HepG2 (cell line): ENCODE data around the gene GABRR2. TPM values are rescaled to one million over a fixed set of nuclear protein-coding genes. Genes with fewer than 3 reads are reported as not detected.
A peak's percentile ranks its signal among the peaks of the same experiment; 100 is the strongest.

ENCODE experiments used
- ATAC-seq: fragments of 200-7000 bp; cut with Tn5 transposase; 3 replicates; pipeline ENCODE4 v1.9.1; 2020; ENCODE audit warnings: mild to moderate bottlenecking, moderate library complexity
- BruUV-seq: library from RNA; stranded (reverse); fragments of 400-500 nt; replicated peaks from 2 replicates; lab custom pipeline; 2021; lab: Mats Ljungman, UMichigan
- CTCF ChIA-PET: fragments of 300-600 bp; formaldehyde crosslinking; extraction: SDS; loops from one replicate; lab custom pipeline; 2021; ENCODE audit warnings: low total read pairs, inconsistent platforms, low intra/inter-chr PET ratio; lab: Yijun Ruan, JAX
- POLR2A ChIA-PET: fragments of 350-600 bp; sonication (Branson Sonifier 250); formaldehyde crosslinking; loops from one replicate; lab custom pipeline; 2020; ENCODE audit warnings: antibody characterized with exemption, inconsistent platforms; lab: Yijun Ruan, JAX
- DNase-seq: peaks from one replicate; pipeline ENCODE4 v3.0.0-alpha.2; 2015; ENCODE audit warnings: low spot score
- FAIRE-seq: peaks from 3 replicates; lab custom pipeline; 2011; peaks lifted over from hg19 to GRCh38; lab: Jason Lieb, UNC
- H2AFZ ChIP-seq: one replicate; pipeline ENCODE4 v1.6.1; 2011; ENCODE audit warnings: low read length, inconsistent platforms
- H3K27ac ChIP-seq: fragments of 300-600 bp; 3 replicates; pipeline ENCODE4 v1.8.0; 2011; ENCODE audit warnings: mixed run types, mild to moderate bottlenecking, mixed read lengths, low read length, inconsistent platforms; ENCODE audit not compliant: insufficient read depth; ENCODE audit errors: extremely low read length
- H3K27me3 ChIP-seq, 2 experiments: fragments of 200-600 bp in 1 of 2; 2 replicates in 1 of 2; 3 replicates in 1 of 2; pipeline versions ENCODE4 v1.6.0 to v1.8.0; 2011; ENCODE audit warnings: low read length in 2 of 2, mild to moderate bottlenecking in 2 of 2, moderate library complexity in 2 of 2, inconsistent platforms in 1 of 2; ENCODE audit not compliant: insufficient read depth in 2 of 2, control insufficient read depth in 1 of 2
- H3K36me3 ChIP-seq, 2 experiments: fragments of 200-600 bp in 1 of 2; replicated peaks in 1 of 2; 2 replicates in 1 of 2; 3 replicates in 1 of 2; pipeline versions ENCODE4 v1.5.1 to v1.8.0; 2011; ENCODE audit warnings: low read length in 2 of 2, inconsistent platforms in 1 of 2; ENCODE audit not compliant: insufficient read depth in 2 of 2, control insufficient read depth in 1 of 2
- H3K4me1 ChIP-seq: 2 replicates; pipeline ENCODE4 v1.5.1; 2012; ENCODE audit warnings: low read length, inconsistent platforms; ENCODE audit not compliant: insufficient read depth
- H3K4me2 ChIP-seq: 2 replicates; pipeline ENCODE4 v1.6.0; 2011; ENCODE audit warnings: low read depth, low read length, inconsistent platforms
- H3K4me3 ChIP-seq, 3 experiments: fragments of 200-600 bp in 1 of 3; sonication (generic), shearing (Covaris generic) in 1 of 3; replicated peaks in 1 of 3; 2 replicates each; pipeline ENCODE4 v1.5.1; 2011 to 2016; ENCODE audit warnings: low read length in 3 of 3, inconsistent platforms in 2 of 3, low read depth in 2 of 3, mild to moderate bottlenecking in 2 of 3, control low read depth in 1 of 3, mixed read lengths in 1 of 3; ENCODE audit not compliant: insufficient read depth in 1 of 3
- H3K79me2 ChIP-seq: one replicate; pipeline ENCODE4 v1.6.1; 2011; ENCODE audit warnings: low read length, inconsistent platforms; ENCODE audit not compliant: insufficient read depth
- H3K9ac ChIP-seq: 2 replicates; pipeline ENCODE4 v1.6.0; 2011; ENCODE audit warnings: mild to moderate bottlenecking, low read depth, low read length, inconsistent platforms; ENCODE audit not compliant: insufficient read depth
- H3K9me3 ChIP-seq: 2 replicates; pipeline ENCODE4 v1.5.1; 2012; ENCODE audit warnings: mild to moderate bottlenecking, low read length
- H4K20me1 ChIP-seq: 2 replicates; pipeline ENCODE4 v1.6.0; 2011; ENCODE audit warnings: inconsistent platforms, mild to moderate bottlenecking, low read length, moderate library complexity; ENCODE audit not compliant: insufficient read depth
- ATF1 ChIP-seq: IDR thresholded peaks from 2 replicates; pipeline ENCODE4 v1.6.1; 2016; ENCODE audit warnings: mild to moderate bottlenecking, control low read depth
- ZFP36L1 ChIP-seq: sonication (generic); formaldehyde crosslinking; IDR thresholded peaks from 2 replicates; pipeline ENCODE4 v1.8.0; 2022; ENCODE audit warnings: mild to moderate bottlenecking, missing genetic modification reagents, moderate library complexity
- ZNF264 ChIP-seq: sonication (generic); formaldehyde crosslinking; IDR thresholded peaks from 2 replicates; pipeline ENCODE4 v1.4.0; 2020; ENCODE audit warnings: missing genetic modification reagents
- ZNF331 ChIP-seq: sonication (generic); formaldehyde crosslinking; IDR thresholded peaks from 2 replicates; pipeline ENCODE4 v1.4.0; 2020; ENCODE audit warnings: missing genetic modification reagents
- ZNF614 ChIP-seq: IDR thresholded peaks from 2 replicates; pipeline ENCODE4 v1.6.1; 2018; ENCODE audit warnings: missing biosample characterization, missing genetic modification reagents, inconsistent platforms, borderline replicate concordance
- ZNF782 ChIP-seq: sonication (generic); formaldehyde crosslinking; IDR thresholded peaks from 2 replicates; pipeline ENCODE4 v1.4.0; 2020; ENCODE audit warnings: missing genetic modification reagents, mild to moderate bottlenecking, borderline replicate concordance
- WGBS: methylation state at CpG from one replicate; pipeline ENCODE4 v1.1.6; 2017; ENCODE audit warnings: low lambda C conversion rate; 5-methylcytosine and 5-hydroxymethylcytosine counted together
- in situ Hi-C: cut with HindIII; loops from 2 replicates; pipeline ENCODE4 v1.10.0; 2017; ENCODE audit warnings: low pct_unique_long_range_greater_than_20kb; ENCODE audit not compliant: extremely low pct_ligation_motif_present
- intact Hi-C: fragments of 100-400 bp; cut with micrococcal nuclease; formaldehyde crosslinking; loops from one replicate; pipeline ENCODE4 v1.10.0; 2022; ENCODE audit not compliant: unreplicated experiment
- polyA plus RNA-seq, 8 experiments: library from polyadenylated mRNA; depleted of rRNA in 3 of 8; stranded (reverse) in 7 of 8; unstranded in 1 of 8; fragments of >200 nt; fragmentation: Illumina TruSeq in 4 of 8; extraction: Trizol in 4 of 8; gene quantifications; 2 replicates each; pipeline versions ENCODE4 v1.2.1 to v1.2.3, GENCODE V29; 2011 to 2016; ENCODE audit warnings: low read depth in 4 of 8, missing spikeins in 1 of 8, mixed read lengths in 1 of 8; ENCODE audit not compliant: insufficient read depth in 1 of 8
- total RNA-seq, 5 experiments: library from RNA; depleted of rRNA; stranded (reverse); fragments of >200 nt; fragmentation: Illumina TruSeq; extraction: Trizol; gene quantifications; 2 replicates each; pipeline ENCODE4 v1.2.3, GENCODE V29; 2016; ENCODE audit warnings: low read depth in 1 of 5
- TF ChIP-seq, protein P1 (sequence below): sonication (generic); formaldehyde crosslinking; IDR thresholded peaks from 2 replicates; pipeline ENCODE4 v1.4.0; 2020; ENCODE audit warnings: missing genetic modification reagents
- TF ChIP-seq, protein P2 (sequence below): IDR thresholded peaks from 2 replicates; pipeline ENCODE4 v1.6.1; 2016; ENCODE audit warnings: missing compliant biosample characterization, missing genetic modification reagents, borderline replicate concordance
- TF ChIP-seq, protein P3 (sequence below): sonication (generic); formaldehyde crosslinking; IDR thresholded peaks from 2 replicates; pipeline ENCODE4 v1.4.0; 2020; ENCODE audit warnings: missing genetic modification reagents
- TF ChIP-seq, protein P4 (sequence below): sonication (generic); formaldehyde crosslinking; IDR thresholded peaks from 2 replicates; pipeline ENCODE4 v1.4.0; 2020; ENCODE audit warnings: missing genetic modification reagents
- TF ChIP-seq, protein P5 (sequence below): sonication (generic); formaldehyde crosslinking; conservative IDR thresholded peaks from 2 replicates; pipeline ENCODE4 v1.8.0; 2022; ENCODE audit warnings: mild to moderate bottlenecking, moderate library complexity, missing genetic modification reagents
- TF ChIP-seq, protein P6 (sequence below): sonication (generic); formaldehyde crosslinking; IDR thresholded peaks from 2 replicates; pipeline ENCODE4 v1.4.0; 2020; ENCODE audit warnings: mild to moderate bottlenecking, missing genetic modification reagents
- TF ChIP-seq, protein P7 (sequence below): IDR thresholded peaks from 2 replicates; pipeline ENCODE4 v1.6.1; 2016; ENCODE audit warnings: mild to moderate bottlenecking, missing biosample characterization, missing genetic modification reagents

The GABRR2 gene
- total and polyA plus RNA-seq, 2 of the 13 experiments (the other 11 are each of a cell fraction or from before 2014, with no cell fraction given): 0.13 TPM; not detected in 1

DNA sequence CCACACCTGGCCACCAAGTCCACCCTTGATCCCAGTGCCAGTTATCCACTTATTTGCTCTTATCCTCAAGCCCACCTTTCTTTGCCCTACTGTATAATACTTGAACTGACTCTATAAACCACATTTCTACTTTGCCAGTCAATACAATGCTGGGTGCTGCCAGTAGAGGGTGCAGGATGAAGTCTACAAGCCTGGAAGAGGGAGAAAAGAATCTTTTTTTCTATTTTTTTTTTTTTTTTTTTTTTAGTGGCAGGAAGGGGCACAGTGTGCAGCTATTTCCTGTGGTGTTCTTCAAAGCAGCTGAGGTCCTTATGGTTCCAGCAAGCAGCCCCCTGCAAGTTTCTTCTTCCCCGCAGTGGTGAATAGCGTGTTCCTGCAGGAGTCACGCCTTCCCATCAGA is 75.8 kb downstream of the GABRR2 start:
- Histone ChIP-seq H3K36me3 (no peaks in the 10 kb centered on the region), H3K9me3 (no peaks in the 10 kb centered on the region), H3K4me3 (no peak overlapping the region), H2AFZ (no peak overlapping the region), H3K4me1 (no peaks in the 10 kb centered on the region), H3K4me2 (no peak overlapping the region), H3K27ac (no peak overlapping the region), H3K9ac (no peak overlapping the region), H3K27me3 (no peaks in the 10 kb centered on the region), H4K20me1 (no peaks in the 10 kb centered on the region), H3K79me2 (no peaks in the 10 kb centered on the region)
- POLR2A ChIA-PET: interaction anchor here (0.6 kb wide), 1 partner anchor 276 kb away, joined by 3 read pairs; the partner anchor contains the start of gene RNGTT
- BruUV-seq: no TSS peak
- WGBS: 83% methylated on average over 3 of the region's 3 CpGs
- intact Hi-C loops (no loop called here), in situ Hi-C loops (no loop called here)
- CTCF ChIA-PET: no interaction called here
- ATAC-seq: peak; percentile 61; the same call in 2 of the 3 replicates
- no peak for FAIRE-seq
- DNase-seq: no peak
- TF ChIP-seq ZNF782 (CRISPR knock-in tag) (no peak), ATF1 (CRISPR knock-in tag) (no peak), ZFP36L1 (CRISPR knock-in tag) (no peak), ZNF264 (CRISPR knock-in tag) (no peak), ZNF331 (CRISPR knock-in tag) (no peak), ZNF614 (CRISPR knock-in tag) (no peak)
- TF ChIP-seq, protein P1, sequence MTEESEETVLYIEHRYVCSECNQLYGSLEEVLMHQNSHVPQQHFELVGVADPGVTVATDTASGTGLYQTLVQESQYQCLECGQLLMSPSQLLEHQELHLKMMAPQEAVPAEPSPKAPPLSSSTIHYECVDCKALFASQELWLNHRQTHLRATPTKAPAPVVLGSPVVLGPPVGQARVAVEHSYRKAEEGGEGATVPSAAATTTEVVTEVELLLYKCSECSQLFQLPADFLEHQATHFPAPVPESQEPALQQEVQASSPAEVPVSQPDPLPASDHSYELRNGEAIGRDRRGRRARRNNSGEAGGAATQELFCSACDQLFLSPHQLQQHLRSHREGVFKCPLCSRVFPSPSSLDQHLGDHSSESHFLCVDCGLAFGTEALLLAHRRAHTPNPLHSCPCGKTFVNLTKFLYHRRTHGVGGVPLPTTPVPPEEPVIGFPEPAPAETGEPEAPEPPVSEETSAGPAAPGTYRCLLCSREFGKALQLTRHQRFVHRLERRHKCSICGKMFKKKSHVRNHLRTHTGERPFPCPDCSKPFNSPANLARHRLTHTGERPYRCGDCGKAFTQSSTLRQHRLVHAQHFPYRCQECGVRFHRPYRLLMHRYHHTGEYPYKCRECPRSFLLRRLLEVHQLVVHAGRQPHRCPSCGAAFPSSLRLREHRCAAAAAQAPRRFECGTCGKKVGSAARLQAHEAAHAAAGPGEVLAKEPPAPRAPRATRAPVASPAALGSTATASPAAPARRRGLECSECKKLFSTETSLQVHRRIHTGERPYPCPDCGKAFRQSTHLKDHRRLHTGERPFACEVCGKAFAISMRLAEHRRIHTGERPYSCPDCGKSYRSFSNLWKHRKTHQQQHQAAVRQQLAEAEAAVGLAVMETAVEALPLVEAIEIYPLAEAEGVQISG (CRISPR knock-in tag): no peak
- TF ChIP-seq, protein P2, sequence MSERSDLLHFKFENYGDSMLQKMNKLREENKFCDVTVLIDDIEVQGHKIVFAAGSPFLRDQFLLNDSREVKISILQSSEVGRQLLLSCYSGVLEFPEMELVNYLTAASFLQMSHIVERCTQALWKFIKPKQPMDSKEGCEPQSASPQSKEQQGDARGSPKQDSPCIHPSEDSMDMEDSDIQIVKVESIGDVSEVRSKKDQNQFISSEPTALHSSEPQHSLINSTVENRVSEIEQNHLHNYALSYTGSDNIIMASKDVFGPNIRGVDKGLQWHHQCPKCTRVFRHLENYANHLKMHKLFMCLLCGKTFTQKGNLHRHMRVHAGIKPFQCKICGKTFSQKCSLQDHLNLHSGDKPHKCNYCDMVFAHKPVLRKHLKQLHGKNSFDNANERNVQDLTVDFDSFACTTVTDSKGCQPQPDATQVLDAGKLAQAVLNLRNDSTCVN (CRISPR knock-in tag): no peak
- TF ChIP-seq, protein P3, sequence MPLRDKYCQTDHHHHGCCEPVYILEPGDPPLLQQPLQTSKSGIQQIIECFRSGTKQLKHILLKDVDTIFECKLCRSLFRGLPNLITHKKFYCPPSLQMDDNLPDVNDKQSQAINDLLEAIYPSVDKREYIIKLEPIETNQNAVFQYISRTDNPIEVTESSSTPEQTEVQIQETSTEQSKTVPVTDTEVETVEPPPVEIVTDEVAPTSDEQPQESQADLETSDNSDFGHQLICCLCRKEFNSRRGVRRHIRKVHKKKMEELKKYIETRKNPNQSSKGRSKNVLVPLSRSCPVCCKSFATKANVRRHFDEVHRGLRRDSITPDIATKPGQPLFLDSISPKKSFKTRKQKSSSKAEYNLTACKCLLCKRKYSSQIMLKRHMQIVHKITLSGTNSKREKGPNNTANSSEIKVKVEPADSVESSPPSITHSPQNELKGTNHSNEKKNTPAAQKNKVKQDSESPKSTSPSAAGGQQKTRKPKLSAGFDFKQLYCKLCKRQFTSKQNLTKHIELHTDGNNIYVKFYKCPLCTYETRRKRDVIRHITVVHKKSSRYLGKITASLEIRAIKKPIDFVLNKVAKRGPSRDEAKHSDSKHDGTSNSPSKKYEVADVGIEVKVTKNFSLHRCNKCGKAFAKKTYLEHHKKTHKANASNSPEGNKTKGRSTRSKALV: no peak
- TF ChIP-seq, protein P4, sequence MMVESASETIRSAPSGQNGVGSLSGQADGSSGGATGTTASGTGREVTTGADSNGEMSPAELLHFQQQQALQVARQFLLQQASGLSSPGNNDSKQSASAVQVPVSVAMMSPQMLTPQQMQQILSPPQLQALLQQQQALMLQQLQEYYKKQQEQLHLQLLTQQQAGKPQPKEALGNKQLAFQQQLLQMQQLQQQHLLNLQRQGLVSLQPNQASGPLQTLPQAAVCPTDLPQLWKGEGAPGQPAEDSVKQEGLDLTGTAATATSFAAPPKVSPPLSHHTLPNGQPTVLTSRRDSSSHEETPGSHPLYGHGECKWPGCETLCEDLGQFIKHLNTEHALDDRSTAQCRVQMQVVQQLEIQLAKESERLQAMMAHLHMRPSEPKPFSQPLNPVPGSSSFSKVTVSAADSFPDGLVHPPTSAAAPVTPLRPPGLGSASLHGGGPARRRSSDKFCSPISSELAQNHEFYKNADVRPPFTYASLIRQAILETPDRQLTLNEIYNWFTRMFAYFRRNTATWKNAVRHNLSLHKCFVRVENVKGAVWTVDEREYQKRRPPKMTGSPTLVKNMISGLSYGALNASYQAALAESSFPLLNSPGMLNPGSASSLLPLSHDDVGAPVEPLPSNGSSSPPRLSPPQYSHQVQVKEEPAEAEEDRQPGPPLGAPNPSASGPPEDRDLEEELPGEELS: no peak
- TF ChIP-seq, protein P5, sequence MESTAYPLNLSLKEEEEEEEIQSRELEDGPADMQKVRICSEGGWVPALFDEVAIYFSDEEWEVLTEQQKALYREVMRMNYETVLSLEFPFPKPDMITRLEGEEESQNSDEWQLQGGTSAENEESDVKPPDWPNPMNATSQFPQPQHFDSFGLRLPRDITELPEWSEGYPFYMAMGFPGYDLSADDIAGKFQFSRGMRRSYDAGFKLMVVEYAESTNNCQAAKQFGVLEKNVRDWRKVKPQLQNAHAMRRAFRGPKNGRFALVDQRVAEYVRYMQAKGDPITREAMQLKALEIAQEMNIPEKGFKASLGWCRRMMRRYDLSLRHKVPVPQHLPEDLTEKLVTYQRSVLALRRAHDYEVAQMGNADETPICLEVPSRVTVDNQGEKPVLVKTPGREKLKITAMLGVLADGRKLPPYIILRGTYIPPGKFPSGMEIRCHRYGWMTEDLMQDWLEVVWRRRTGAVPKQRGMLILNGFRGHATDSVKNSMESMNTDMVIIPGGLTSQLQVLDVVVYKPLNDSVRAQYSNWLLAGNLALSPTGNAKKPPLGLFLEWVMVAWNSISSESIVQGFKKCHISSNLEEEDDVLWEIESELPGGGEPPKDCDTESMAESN (CRISPR knock-in tag): no peak
- TF ChIP-seq, protein P6, sequence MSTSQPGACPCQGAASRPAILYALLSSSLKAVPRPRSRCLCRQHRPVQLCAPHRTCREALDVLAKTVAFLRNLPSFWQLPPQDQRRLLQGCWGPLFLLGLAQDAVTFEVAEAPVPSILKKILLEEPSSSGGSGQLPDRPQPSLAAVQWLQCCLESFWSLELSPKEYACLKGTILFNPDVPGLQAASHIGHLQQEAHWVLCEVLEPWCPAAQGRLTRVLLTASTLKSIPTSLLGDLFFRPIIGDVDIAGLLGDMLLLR (CRISPR knock-in tag): no peak
- TF ChIP-seq, protein P7, sequence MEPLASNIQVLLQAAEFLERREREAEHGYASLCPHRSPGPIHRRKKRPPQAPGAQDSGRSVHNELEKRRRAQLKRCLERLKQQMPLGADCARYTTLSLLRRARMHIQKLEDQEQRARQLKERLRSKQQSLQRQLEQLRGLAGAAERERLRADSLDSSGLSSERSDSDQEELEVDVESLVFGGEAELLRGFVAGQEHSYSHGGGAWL (CRISPR knock-in tag): no peak
